T-helper 2 cell treated with Interferon-gamma antibody and Interleukin-4, amounts not matched to agents 5 μg/mL and 100 μg/mL, for 36 hours (primary cell): ENCODE measurements around the gene FAM53C.
"Not testable (repeated sequence)": the region's sequence is repeated elsewhere in the genome, so short reads cannot be mapped to it uniquely, and the experiment has no call there.

Source experiments
- DNase-seq: peaks from one replicate; pipeline ENCODE4 v3.0.0; 2021; ENCODE audit warnings: low spot score
- H3K27ac Mint-ChIP-seq: one replicate; pipeline ENCODE4 v1.8.0; 2021; ENCODE audit warnings: mild to moderate bottlenecking, mixed read lengths
- H3K27me3 Mint-ChIP-seq: one replicate; pipeline ENCODE4 v1.8.0; 2021; ENCODE audit warnings: low read depth, mixed read lengths
- H3K36me3 Mint-ChIP-seq: one replicate; pipeline ENCODE4 v1.8.0; 2021; ENCODE audit warnings: low read depth, mixed read lengths
- H3K4me1 Mint-ChIP-seq: one replicate; pipeline ENCODE4 v1.8.0; 2021; ENCODE audit warnings: low read depth, mixed read lengths
- H3K4me3 Mint-ChIP-seq: one replicate; pipeline ENCODE4 v1.8.0; 2022; ENCODE audit warnings: mild to moderate bottlenecking, moderate library complexity, mixed read lengths
- H3K9me3 Mint-ChIP-seq: one replicate; pipeline ENCODE4 v1.8.0; 2021; ENCODE audit warnings: mixed read lengths

FAM53C gene

GRCh38 chr5:138337685-138338410 lies at the start of gene FAM53C:
Gene FAM53C, plus strand, starts transcription at chr5:138338266. Its CDS starts 3,070 bp downstream, at chr5:138341336.
- Mint-ChIP-seq H3K9me3 (no peaks in the 10 kb centered on the region), H3K27me3 (no peaks in the 10 kb centered on the region), H3K36me3 (peaks cover 9% of the 10 kb centered on the region), H3K27ac (peak within 1 kb of the TSS; percentile 98), H3K4me1 (peaks cover 31% of the 10 kb centered on the region), H3K4me3 (peak within 1 kb of the TSS; percentile 93)
- DNase-seq = peak; percentile 91

GRCh38 chr5:138289296-138289695 lies 48.8 kb upstream of the FAM53C start:
- Mint-ChIP-seq H3K36me3 (peaks cover 12% of the 10 kb centered on the region), H3K9me3 (no peaks in the 10 kb centered on the region), H3K27me3 (no peaks in the 10 kb centered on the region), H3K4me3 (no peak overlapping the region), H3K4me1 (no peaks in the 10 kb centered on the region), H3K27ac (no peak overlapping the region)
- DNase-seq = no peak

- Mint-ChIP-seq H3K4me1 (peaks cover 2% of the 10 kb centered on the region), H3K27me3 (no peaks in the 10 kb centered on the region), H3K4me3 (no peak overlapping the region), H3K9me3 (no peaks in the 10 kb centered on the region), H3K36me3 (peaks cover 14% of the 10 kb centered on the region), H3K27ac (no peak overlapping the region)
- no peak for DNase-seq
These were observed 34.7 kb upstream of the FAM53C start for GRCh38 chr5:138303372-138303771.

GRCh38 chr5:138305797-138306196 lies 32.3 kb upstream of the FAM53C start:
- Mint-ChIP-seq H3K27ac (no peak overlapping the region), H3K27me3 (no peaks in the 10 kb centered on the region), H3K36me3 (peaks cover 12% of the 10 kb centered on the region), H3K4me1 (peaks cover 2% of the 10 kb centered on the region), H3K9me3 (no peaks in the 10 kb centered on the region), H3K4me3 (no peak overlapping the region)
- DNase-seq = no peak

GRCh38 chr5:138315751-138316278 lies 22.3 kb upstream of the FAM53C start:
- no peaks in the 10 kb centered on the region for H3K27me3 Mint-ChIP-seq
- peaks cover 26% of the 10 kb centered on the region for H3K36me3 Mint-ChIP-seq
- no peaks in the 10 kb centered on the region for H3K9me3 Mint-ChIP-seq
- no peak overlapping the region for H3K27ac Mint-ChIP-seq
- H3K4me1 Mint-ChIP-seq = no peaks in the 10 kb centered on the region
- H3K4me3 Mint-ChIP-seq = no peak overlapping the region
- no peak for DNase-seq

GRCh38 chr5:138316355-138316754 lies 21.7 kb upstream of the FAM53C start:
- peaks cover 28% of the 10 kb centered on the region for H3K36me3 Mint-ChIP-seq
- no peaks in the 10 kb centered on the region for H3K9me3 Mint-ChIP-seq
- H3K4me3 Mint-ChIP-seq = no peak overlapping the region

GRCh38 chr5:138318211-138318610 lies 19.9 kb upstream of the FAM53C start:
- H3K9me3 Mint-ChIP-seq, H3K4me3 Mint-ChIP-seq, H3K4me1 Mint-ChIP-seq, DNase-seq, H3K27me3 Mint-ChIP-seq, H3K27ac Mint-ChIP-seq: not testable (repeated sequence)
- H3K36me3 Mint-ChIP-seq = peaks cover 14% of the 10 kb centered on the region

More at GRCh38 chr5:138316355-138316754, 21.7 kb upstream of the FAM53C start:
- Mint-ChIP-seq H3K27ac (no peak overlapping the region), H3K4me1 (no peaks in the 10 kb centered on the region), H3K27me3 (no peaks in the 10 kb centered on the region)
- DNase-seq = no peak

GRCh38 chr5:138330813-138331448 lies 7.1 kb upstream of the FAM53C start:
- H3K4me3 Mint-ChIP-seq = peak overlapping the region; percentile 88
- peaks cover 6% of the 10 kb centered on the region for H3K36me3 Mint-ChIP-seq
- H3K27ac Mint-ChIP-seq = peak overlapping the region; percentile 89
- no peaks in the 10 kb centered on the region for H3K9me3 Mint-ChIP-seq
- peaks cover 26% of the 10 kb centered on the region for H3K4me1 Mint-ChIP-seq
- no peaks in the 10 kb centered on the region for H3K27me3 Mint-ChIP-seq
- DNase-seq = no peak

- H3K27ac Mint-ChIP-seq = peak within 1 kb of the TSS; percentile 89
These were observed 6.4 kb upstream of the FAM53C start, which contains the start of gene CDC25C for GRCh38 chr5:138331449-138332368. Gene CDC25C, minus strand, starts transcription at chr5:138331804. Its CDS starts 624 bp downstream, at chr5:138331180.

GRCh38 chr5:138334867-138335447 lies 3.1 kb upstream of the FAM53C start:
- no peak for DNase-seq
- Mint-ChIP-seq H3K27ac (no peak overlapping the region), H3K27me3 (no peaks in the 10 kb centered on the region), H3K4me1 (peaks cover 41% of the 10 kb centered on the region), H3K36me3 (peaks cover 1% of the 10 kb centered on the region), H3K9me3 (no peaks in the 10 kb centered on the region), H3K4me3 (no peak overlapping the region)

More at GRCh38 chr5:138331449-138332368, 6.4 kb upstream of the FAM53C start, which contains the start of gene CDC25C:
- peaks cover 26% of the 10 kb centered on the region for H3K4me1 Mint-ChIP-seq
- no peaks in the 10 kb centered on the region for H3K27me3 Mint-ChIP-seq
- H3K4me3 Mint-ChIP-seq = peak within 1 kb of the TSS; percentile 88
- peak; percentile 98 for DNase-seq
- peaks cover 4% of the 10 kb centered on the region for H3K36me3 Mint-ChIP-seq
- no peaks in the 10 kb centered on the region for H3K9me3 Mint-ChIP-seq

GRCh38 chr5:138336952-138337684 lies 948 bp upstream of the FAM53C start:
- peak; percentile 76 for DNase-seq
- H3K36me3 Mint-ChIP-seq = peaks cover 9% of the 10 kb centered on the region
- H3K4me3 Mint-ChIP-seq = peak overlapping the region; percentile 93
- no peaks in the 10 kb centered on the region for H3K9me3 Mint-ChIP-seq
- peaks cover 33% of the 10 kb centered on the region for H3K4me1 Mint-ChIP-seq
- no peaks in the 10 kb centered on the region for H3K27me3 Mint-ChIP-seq
- H3K27ac Mint-ChIP-seq = peak overlapping the region; percentile 98

GRCh38 chr5:138338411-138339090 lies 485 bp downstream of the FAM53C start:
- Mint-ChIP-seq H3K27me3 (no peaks in the 10 kb centered on the region), H3K4me3 (peak overlapping the region; percentile 85), H3K4me1 (peaks cover 31% of the 10 kb centered on the region), H3K27ac (peak overlapping the region; percentile 98), H3K36me3 (peaks cover 10% of the 10 kb centered on the region), H3K9me3 (no peaks in the 10 kb centered on the region)
- DNase-seq = no peak
